PC-9 (cell line): Measurements from ENCODE around the gene CCDC12. TPM values are rescaled to one million over a fixed set of nuclear protein-coding genes. Genes with fewer than 3 reads are reported as not detected.
A peak's percentile ranks its signal among the peaks of the same experiment; 100 is the strongest.

Source experiments
- BruUV-seq: library from RNA; stranded (reverse); fragments of 400-500 nt; replicated peaks from 2 replicates; lab custom pipeline; 2021; lab: Mats Ljungman, UMichigan
- CTCF ChIA-PET: fragments of 300-600 bp; sonication (Branson Sonifier 250); formaldehyde crosslinking; loops from one replicate; lab custom pipeline; 2022; ENCODE audit warnings: antibody characterized with exemption; lab: Charles Lee
- POLR2A ChIA-PET: fragments of 300-600 bp; sonication (Branson Sonifier 250); formaldehyde crosslinking; loops from one replicate; lab custom pipeline; 2022; ENCODE audit warnings: antibody characterized with exemption; ENCODE audit not compliant: unreplicated experiment; lab: Charles Lee
- DNase-seq, 2 experiments: peaks; one replicate each; pipeline versions ENCODE4 v3.0.0 to v3.0.0-alpha.2; 2015 to 2022; ENCODE audit warnings: mixed read lengths in 1 of 2
- H2AFZ ChIP-seq: fragments of 200-600 bp; sonication (generic); 2 replicates; pipeline ENCODE4 v1.8.1; 2017; ENCODE audit warnings: antibody characterized with exemption
- H3F3A ChIP-seq: fragments of 200-600 bp; sonication (generic); 2 replicates; pipeline ENCODE4 v1.8.1; 2017; ENCODE audit warnings: antibody characterized with exemption, mild to moderate bottlenecking, low read depth; ENCODE audit not compliant: insufficient read depth
- H3K27ac ChIP-seq: fragments of 200-600 bp; sonication (generic); 2 replicates; pipeline ENCODE4 v1.6.1; 2016; ENCODE audit warnings: mixed run types
- H3K27me3 ChIP-seq: fragments of 200-600 bp; sonication (generic); 2 replicates; pipeline ENCODE4 v1.6.1; 2016; ENCODE audit warnings: low read depth, mixed run types; ENCODE audit not compliant: insufficient read depth
- H3K36me3 ChIP-seq: fragments of 200-600 bp; sonication (generic); 2 replicates; pipeline ENCODE4 v1.6.1; 2016; ENCODE audit warnings: low read depth, mixed run types
- H3K4me1 ChIP-seq: fragments of 200-600 bp; sonication (generic); replicated peaks from 2 replicates; pipeline ENCODE4 v1.6.1; 2016; ENCODE audit warnings: mixed run types; ENCODE audit not compliant: insufficient read depth
- H3K4me2 ChIP-seq: fragments of 200-600 bp; sonication (generic); 2 replicates; pipeline ENCODE4 v1.6.1; 2017; ENCODE audit warnings: mixed run types
- H3K4me3 ChIP-seq: fragments of 200-600 bp; sonication (generic); 2 replicates; pipeline ENCODE4 v1.6.1; 2016; ENCODE audit warnings: mixed run types
- H3K79me2 ChIP-seq: fragments of 200-600 bp; sonication (generic); 2 replicates; pipeline ENCODE4 v1.6.1; 2017; ENCODE audit warnings: low read depth, mixed run types
- H3K9me2 ChIP-seq: fragments of 200-600 bp; sonication (generic); 2 replicates; pipeline ENCODE4 v1.8.1; 2017; ENCODE audit warnings: mild to moderate bottlenecking; ENCODE audit not compliant: insufficient read depth
- H3K9me3 ChIP-seq: fragments of 200-600 bp; sonication (generic); 2 replicates; pipeline ENCODE4 v1.8.1; 2016; ENCODE audit warnings: low read depth; ENCODE audit not compliant: insufficient read depth
- H4K20me1 ChIP-seq: fragments of 200-600 bp; sonication (generic); 2 replicates; pipeline ENCODE4 v1.8.1; 2017; ENCODE audit not compliant: insufficient read depth
- EZH2 ChIP-seq: fragments of 200-600 bp; sonication (generic); IDR thresholded peaks from 2 replicates; pipeline ENCODE4 v1.8.0; 2017; ENCODE audit warnings: antibody characterized with exemption, low read depth
- intact Hi-C: fragments of 100-400 bp; cut with micrococcal nuclease; formaldehyde crosslinking; loops from one replicate; pipeline ENCODE4 v1.10.0; 2022; ENCODE audit not compliant: unreplicated experiment
- total RNA-seq: library from RNA; stranded (reverse); gene quantifications from 2 replicates; pipeline ENCODE4 v1.2.3, GENCODE V29; 2021
- TF ChIP-seq, protein P1 (sequence below): fragments of 200-600 bp; sonication (generic); conservative IDR thresholded peaks from 2 replicates; pipeline ENCODE4 v1.6.1; 2017; ENCODE audit warnings: mixed run types, antibody characterized with exemption, mild to moderate bottlenecking, moderate library complexity

The CCDC12 gene
- total RNA-seq, 1 experiment from 2014 or later = 39.3 TPM

DNA sequence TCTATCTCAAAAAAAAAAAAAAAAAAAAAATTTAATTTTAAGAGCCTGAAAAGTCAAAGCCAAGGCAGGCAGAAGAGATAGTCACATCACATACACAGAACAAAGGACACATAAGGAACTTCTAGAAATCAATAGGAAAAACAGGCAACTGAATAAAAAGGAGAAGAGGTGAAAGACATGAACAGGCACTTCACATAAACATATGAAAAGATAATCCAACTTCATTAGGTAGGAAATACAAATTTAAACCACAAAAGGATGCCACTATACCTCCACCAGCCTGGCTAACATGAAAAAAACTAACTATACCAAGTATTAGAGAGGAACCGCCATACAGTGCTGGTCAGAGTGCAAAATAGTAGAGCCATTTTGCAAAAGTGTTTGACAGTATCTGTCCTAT, 14.1 kb downstream of the CCDC12 start:
- POLR2A ChIA-PET = interaction anchor here (0.5 kb wide), 1 partner anchor 269 kb away, joined by 3 read pairs; no protein-coding TSS in a partner anchor
- no peak overlapping the region for H3K4me3 ChIP-seq
- H3K79me2 ChIP-seq = peaks cover 82% of the 10 kb centered on the region
- TF ChIP-seq, protein P1, sequence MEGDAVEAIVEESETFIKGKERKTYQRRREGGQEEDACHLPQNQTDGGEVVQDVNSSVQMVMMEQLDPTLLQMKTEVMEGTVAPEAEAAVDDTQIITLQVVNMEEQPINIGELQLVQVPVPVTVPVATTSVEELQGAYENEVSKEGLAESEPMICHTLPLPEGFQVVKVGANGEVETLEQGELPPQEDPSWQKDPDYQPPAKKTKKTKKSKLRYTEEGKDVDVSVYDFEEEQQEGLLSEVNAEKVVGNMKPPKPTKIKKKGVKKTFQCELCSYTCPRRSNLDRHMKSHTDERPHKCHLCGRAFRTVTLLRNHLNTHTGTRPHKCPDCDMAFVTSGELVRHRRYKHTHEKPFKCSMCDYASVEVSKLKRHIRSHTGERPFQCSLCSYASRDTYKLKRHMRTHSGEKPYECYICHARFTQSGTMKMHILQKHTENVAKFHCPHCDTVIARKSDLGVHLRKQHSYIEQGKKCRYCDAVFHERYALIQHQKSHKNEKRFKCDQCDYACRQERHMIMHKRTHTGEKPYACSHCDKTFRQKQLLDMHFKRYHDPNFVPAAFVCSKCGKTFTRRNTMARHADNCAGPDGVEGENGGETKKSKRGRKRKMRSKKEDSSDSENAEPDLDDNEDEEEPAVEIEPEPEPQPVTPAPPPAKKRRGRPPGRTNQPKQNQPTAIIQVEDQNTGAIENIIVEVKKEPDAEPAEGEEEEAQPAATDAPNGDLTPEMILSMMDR = no peak
- TF ChIP-seq EZH2 = no peak
- H3K4me1 ChIP-seq = peaks cover 44% of the 10 kb centered on the region
- CTCF ChIA-PET = no interaction called here
- peak overlapping the region; percentile 8; the same call in 1 of the 2 replicates for H3K27ac ChIP-seq
- peaks cover 17% of the 10 kb centered on the region for H3F3A ChIP-seq
- H3K9me2 ChIP-seq = no peaks in the 10 kb centered on the region
- peaks cover 59% of the 10 kb centered on the region for H4K20me1 ChIP-seq
- H3K36me3 ChIP-seq = no peaks in the 10 kb centered on the region
- BruUV-seq = no TSS peak
- H2AFZ ChIP-seq = no peak overlapping the region
- no peak for DNase-seq
- peak overlapping the region; percentile 28 for H3K4me2 ChIP-seq
- H3K27me3 ChIP-seq = no peaks in the 10 kb centered on the region
- intact Hi-C loops = no loop called here
- no peaks in the 10 kb centered on the region for H3K9me3 ChIP-seq

DNA sequence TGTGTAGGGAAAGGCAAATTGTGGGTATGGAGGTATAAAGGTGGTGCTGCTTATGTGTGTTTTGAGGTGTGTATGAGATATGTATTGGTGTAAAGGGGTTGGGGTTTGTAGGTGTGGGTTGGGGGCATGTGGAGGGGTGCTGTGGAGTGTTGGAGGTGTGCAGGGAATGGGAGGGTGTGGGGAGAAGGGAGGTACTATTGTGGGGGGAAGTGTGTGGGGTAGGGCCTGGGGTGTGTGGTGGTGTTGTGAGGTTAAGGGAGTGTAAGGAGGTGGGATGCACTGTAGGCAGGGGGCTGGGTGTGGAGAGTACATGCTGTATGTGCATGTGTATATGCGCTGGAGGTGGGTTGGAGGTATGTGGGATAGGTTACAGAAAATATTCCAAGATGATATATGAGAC, 15.7 kb downstream of the CCDC12 start:
- no peak for DNase-seq
- H3K4me2 ChIP-seq = peak overlapping the region; percentile 54
- no peak overlapping the region for H3K4me3 ChIP-seq
- H3K9me3 ChIP-seq = no peaks in the 10 kb centered on the region
- no peak overlapping the region for H2AFZ ChIP-seq
- no peaks in the 10 kb centered on the region for H3K27me3 ChIP-seq
- no TSS peak for BruUV-seq
- peaks cover 82% of the 10 kb centered on the region for H3K79me2 ChIP-seq
- H3K4me1 ChIP-seq = peaks cover 44% of the 10 kb centered on the region
- H4K20me1 ChIP-seq = peaks cover 64% of the 10 kb centered on the region
- CTCF ChIA-PET = interaction anchor here (1.1 kb wide), 1 partner anchor 32 kb away, joined by 5 read pairs; no protein-coding TSS in a partner anchor
- intact Hi-C loops = loop anchor here (1.0 kb wide), 3 partner anchors 14 to 30 kb away; partner anchors contain the start of gene CCDC12
- POLR2A ChIA-PET = no interaction called here
- H3K9me2 ChIP-seq = no peaks in the 10 kb centered on the region
- H3F3A ChIP-seq = peaks cover 17% of the 10 kb centered on the region
- H3K27ac ChIP-seq = peak overlapping the region; percentile 64
- TF ChIP-seq, protein P1 = no peak
- no peak for TF ChIP-seq EZH2
- H3K36me3 ChIP-seq = no peaks in the 10 kb centered on the region

DNA sequence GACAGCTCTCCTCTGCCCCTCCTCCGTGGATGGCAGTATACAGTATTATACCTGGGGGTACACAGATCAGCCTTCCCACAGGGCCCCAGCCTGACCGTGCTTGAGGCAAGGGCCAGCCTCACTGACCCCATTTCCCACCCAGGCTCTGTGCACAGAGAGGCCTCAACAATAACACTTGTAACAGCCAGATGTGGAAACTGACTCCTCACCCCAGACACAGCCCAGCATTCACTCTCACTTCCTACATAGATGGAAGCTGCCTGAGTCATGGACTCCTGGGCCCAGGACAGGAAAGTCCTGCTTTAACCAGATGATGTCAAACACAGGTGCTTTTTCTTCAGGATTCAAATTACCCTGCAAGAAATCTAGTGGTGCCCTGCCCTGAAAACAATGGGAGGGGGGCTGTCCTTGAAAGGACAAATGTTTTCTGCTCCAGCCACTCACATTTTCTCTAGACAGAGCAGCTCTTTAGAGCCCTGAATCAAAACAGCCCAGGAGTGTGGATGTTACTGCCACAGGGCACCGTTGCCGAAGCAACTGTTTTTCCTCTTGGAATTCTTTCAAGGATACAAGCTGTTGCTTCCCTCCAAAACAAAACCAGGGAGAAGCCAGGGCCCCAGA, 16.4 kb downstream of the CCDC12 start:
- Histone ChIP-seq H3F3A (peaks cover 17% of the 10 kb centered on the region), H2AFZ (no peak overlapping the region), H3K27me3 (no peaks in the 10 kb centered on the region), H3K9me2 (no peaks in the 10 kb centered on the region), H3K4me3 (no peak overlapping the region), H3K4me2 (peak overlapping the region; percentile 54), H3K36me3 (no peaks in the 10 kb centered on the region), H3K27ac (peak overlapping the region; percentile 64), H4K20me1 (peaks cover 64% of the 10 kb centered on the region), H3K79me2 (peaks cover 82% of the 10 kb centered on the region), H3K4me1 (peaks cover 37% of the 10 kb centered on the region), H3K9me3 (no peaks in the 10 kb centered on the region)
- DNase-seq = peak; percentile 67 to 85
- no TSS peak for BruUV-seq
- CTCF ChIA-PET = interaction anchor here (1.1 kb wide), 1 partner anchor 31 kb away, joined by 5 read pairs; no protein-coding TSS in a partner anchor
- POLR2A ChIA-PET = interaction anchor here (0.7 kb wide), 1 partner anchor 241 kb away, joined by 4 read pairs; no protein-coding TSS in a partner anchor
- TF ChIP-seq, protein P1 = no peak
- no peak for TF ChIP-seq EZH2
- intact Hi-C loops = loop anchor here (1.0 kb wide), 3 partner anchors 13 to 29 kb away; partner anchors contain the start of gene CCDC12
